WI38 (cell line): Measurements from ENCODE around the gene PLEKHG3.

ENCODE experiments used
- H3K4me3 ChIP-seq: 2 replicates; pipeline ENCODE4 v1.5.1; 2011; ENCODE audit warnings: low read depth, mild to moderate bottlenecking, control low read depth, low read length
- TF ChIP-seq, protein P1 (sequence below): IDR thresholded peaks from 2 replicates; pipeline ENCODE4 v1.5.1; 2012; ENCODE audit warnings: low read depth, mild to moderate bottlenecking, control low read depth, low read length

Gene PLEKHG3

DNA sequence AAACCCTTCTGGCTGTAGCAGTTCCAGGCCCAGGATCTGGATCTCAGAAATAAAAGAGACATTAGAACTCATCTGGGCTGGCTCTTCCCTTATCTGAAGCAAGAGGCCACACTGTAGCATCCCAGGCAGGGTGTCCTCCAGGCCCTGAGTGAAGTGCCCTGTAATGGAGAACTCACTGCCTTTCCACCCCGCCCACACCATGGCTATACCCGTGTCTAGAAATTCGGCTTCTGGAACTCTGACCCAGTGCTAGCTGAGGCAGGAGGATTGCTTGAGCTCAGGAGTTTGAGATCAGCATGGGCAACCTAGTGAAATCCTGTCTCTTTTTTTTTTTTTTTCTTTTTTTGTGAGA lies 23.5 kb upstream of the PLEKHG3 start:
- H3K4me3 ChIP-seq = no peak overlapping the region
- TF ChIP-seq, protein P1, sequence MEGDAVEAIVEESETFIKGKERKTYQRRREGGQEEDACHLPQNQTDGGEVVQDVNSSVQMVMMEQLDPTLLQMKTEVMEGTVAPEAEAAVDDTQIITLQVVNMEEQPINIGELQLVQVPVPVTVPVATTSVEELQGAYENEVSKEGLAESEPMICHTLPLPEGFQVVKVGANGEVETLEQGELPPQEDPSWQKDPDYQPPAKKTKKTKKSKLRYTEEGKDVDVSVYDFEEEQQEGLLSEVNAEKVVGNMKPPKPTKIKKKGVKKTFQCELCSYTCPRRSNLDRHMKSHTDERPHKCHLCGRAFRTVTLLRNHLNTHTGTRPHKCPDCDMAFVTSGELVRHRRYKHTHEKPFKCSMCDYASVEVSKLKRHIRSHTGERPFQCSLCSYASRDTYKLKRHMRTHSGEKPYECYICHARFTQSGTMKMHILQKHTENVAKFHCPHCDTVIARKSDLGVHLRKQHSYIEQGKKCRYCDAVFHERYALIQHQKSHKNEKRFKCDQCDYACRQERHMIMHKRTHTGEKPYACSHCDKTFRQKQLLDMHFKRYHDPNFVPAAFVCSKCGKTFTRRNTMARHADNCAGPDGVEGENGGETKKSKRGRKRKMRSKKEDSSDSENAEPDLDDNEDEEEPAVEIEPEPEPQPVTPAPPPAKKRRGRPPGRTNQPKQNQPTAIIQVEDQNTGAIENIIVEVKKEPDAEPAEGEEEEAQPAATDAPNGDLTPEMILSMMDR = no peak

- TF ChIP-seq, protein P1 = no peak
- H3K4me3 ChIP-seq = no peak overlapping the region
Measured at GRCh38 chr14:64681796-64682710, 22.2 kb upstream of the PLEKHG3 start.

DNA sequence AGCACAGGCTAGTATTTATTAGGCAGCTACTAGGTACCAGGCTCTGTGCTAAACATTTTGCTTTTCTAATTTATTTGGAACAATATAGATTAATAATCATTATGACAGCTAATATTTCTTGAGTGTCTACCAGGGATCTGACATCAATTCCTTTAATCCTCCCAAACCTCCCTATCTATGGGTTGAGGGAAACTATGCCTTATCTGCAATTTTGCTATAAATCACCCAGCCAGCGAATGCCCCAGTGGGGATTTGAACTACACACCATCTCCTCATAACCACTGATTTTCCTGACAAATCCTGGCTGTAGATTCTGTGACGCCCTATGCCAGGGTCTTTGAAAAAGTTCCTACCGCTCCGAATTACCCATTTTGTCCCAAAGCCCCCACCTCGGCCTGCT lies 21.4 kb upstream of the PLEKHG3 start:
- no peak overlapping the region for H3K4me3 ChIP-seq
- TF ChIP-seq, protein P1 = no peak

- H3K4me3 ChIP-seq = no peak overlapping the region
- TF ChIP-seq, protein P1 = no peak
Measured at GRCh38 chr14:64683264-64683663, 21.0 kb upstream of the PLEKHG3 start.

- TF ChIP-seq, protein P1 = no peak
- H3K4me3 ChIP-seq = no peak overlapping the region
Measured at GRCh38 chr14:64684091-64684490, 20.1 kb upstream of the PLEKHG3 start.

GRCh38 chr14:64685371-64686281 lies 18.6 kb upstream of the PLEKHG3 start:
- no peak overlapping the region for H3K4me3 ChIP-seq
- TF ChIP-seq, protein P1 = no peak

- TF ChIP-seq, protein P1 = no peak
- H3K4me3 ChIP-seq = no peak overlapping the region
Measured at GRCh38 chr14:64686282-64686615, 18.0 kb upstream of the PLEKHG3 start.
